ENCODE data around the gene NEK3.
"Not testable (repeated sequence)": the region's sequence is repeated elsewhere in the genome, so short reads cannot be mapped to it uniquely, and the experiment has no call there.

- TF ChIP-seq, protein P1, sequence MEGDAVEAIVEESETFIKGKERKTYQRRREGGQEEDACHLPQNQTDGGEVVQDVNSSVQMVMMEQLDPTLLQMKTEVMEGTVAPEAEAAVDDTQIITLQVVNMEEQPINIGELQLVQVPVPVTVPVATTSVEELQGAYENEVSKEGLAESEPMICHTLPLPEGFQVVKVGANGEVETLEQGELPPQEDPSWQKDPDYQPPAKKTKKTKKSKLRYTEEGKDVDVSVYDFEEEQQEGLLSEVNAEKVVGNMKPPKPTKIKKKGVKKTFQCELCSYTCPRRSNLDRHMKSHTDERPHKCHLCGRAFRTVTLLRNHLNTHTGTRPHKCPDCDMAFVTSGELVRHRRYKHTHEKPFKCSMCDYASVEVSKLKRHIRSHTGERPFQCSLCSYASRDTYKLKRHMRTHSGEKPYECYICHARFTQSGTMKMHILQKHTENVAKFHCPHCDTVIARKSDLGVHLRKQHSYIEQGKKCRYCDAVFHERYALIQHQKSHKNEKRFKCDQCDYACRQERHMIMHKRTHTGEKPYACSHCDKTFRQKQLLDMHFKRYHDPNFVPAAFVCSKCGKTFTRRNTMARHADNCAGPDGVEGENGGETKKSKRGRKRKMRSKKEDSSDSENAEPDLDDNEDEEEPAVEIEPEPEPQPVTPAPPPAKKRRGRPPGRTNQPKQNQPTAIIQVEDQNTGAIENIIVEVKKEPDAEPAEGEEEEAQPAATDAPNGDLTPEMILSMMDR (IDR thresholded peaks at IDR 0.05): not testable (repeated sequence)
- not testable (repeated sequence) for TF ChIP-seq POLR2A (IDR thresholded peaks at IDR 0.05)
Measured at GRCh38 chr13:52181316-52181954, 22.0 kb upstream of the NEK3 start.
